GM18867 (cell line): ENCODE data around the gene YIPF2.
"Not testable (repeated sequence)": the region's sequence is repeated elsewhere in the genome, so short reads cannot be mapped to it uniquely, and the experiment has no call there.

ENCODE experiments used
- ATAC-seq: cut with Tn5 transposase; IDR thresholded peaks from one replicate; pipeline ENCODE4 v1.9.1; 2021; ENCODE audit warnings: mild to moderate bottlenecking, moderate library complexity; ENCODE audit not compliant: unreplicated experiment

Gene YIPF2

GRCh38 chr19:10943412-10943811 lies 15.0 kb upstream of the YIPF2 start:
- not testable (repeated sequence) for ATAC-seq

- ATAC-seq: not testable (repeated sequence)
Measured at GRCh38 chr19:10941649-10942048, 13.2 kb upstream of the YIPF2 start.

GRCh38 chr19:10936661-10937084 lies 8.2 kb upstream of the YIPF2 start:
- no peak for ATAC-seq

GRCh38 chr19:10935371-10936059 lies 7.1 kb upstream of the YIPF2 start:
- no peak for ATAC-seq

GRCh38 chr19:10929402-10929794 lies 959 bp upstream of the YIPF2 start:
- ATAC-seq: no peak

- no peak for ATAC-seq
Measured at GRCh38 chr19:10927730-10928562, 493 bp downstream of the YIPF2 start.

- no peak for ATAC-seq
Measured at GRCh38 chr19:10924597-10924996, 3.8 kb downstream of the YIPF2 start.

GRCh38 chr19:10923260-10924112 lies 5.0 kb downstream of the YIPF2 start:
- ATAC-seq: no peak

- no peak for ATAC-seq
Measured at GRCh38 chr19:10922638-10923014, 5.8 kb downstream of the YIPF2 start.

- ATAC-seq: no peak
Measured at GRCh38 chr19:10921910-10922637, 6.4 kb downstream of the YIPF2 start.

- ATAC-seq: no peak
Measured at GRCh38 chr19:10921199-10921909, 7.1 kb downstream of the YIPF2 start.

GRCh38 chr19:10920781-10921180 lies 7.7 kb downstream of the YIPF2 start:
- ATAC-seq: no peak

GRCh38 chr19:10920288-10920655 lies 8.2 kb downstream of the YIPF2 start:
- no peak for ATAC-seq

- no peak for ATAC-seq
Measured at GRCh38 chr19:10919352-10920287, 8.8 kb downstream of the YIPF2 start.

GRCh38 chr19:10918359-10918758 lies 10.1 kb downstream of the YIPF2 start:
- ATAC-seq: no peak

- no peak for ATAC-seq
Measured at GRCh38 chr19:10916602-10917001, 11.8 kb downstream of the YIPF2 start.

GRCh38 chr19:10915130-10916091 lies 13.0 kb downstream of the YIPF2 start:
- no peak for ATAC-seq
